ENCODE data around the gene DRGX.

DNA sequence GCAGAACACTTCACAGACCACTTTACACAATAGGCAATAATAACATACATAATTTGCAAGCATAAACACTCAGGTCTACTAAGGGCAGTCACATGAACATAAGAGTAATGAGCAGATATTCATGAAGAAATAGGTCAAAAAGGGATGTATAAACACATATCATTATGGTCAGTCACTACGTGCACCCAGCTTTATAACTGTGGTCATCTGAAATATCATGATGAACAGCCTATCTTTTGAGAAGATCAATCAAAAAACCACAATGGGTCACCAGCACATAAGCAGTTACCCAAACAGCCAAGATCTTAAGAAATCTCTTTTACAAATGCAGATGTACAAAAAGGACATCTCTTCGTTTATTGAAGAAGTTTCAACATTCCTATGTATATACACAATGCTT is 35.5 kb upstream of the DRGX start:
- TF ChIP-seq POLR2A (IDR thresholded peaks at IDR 0.05; ENCODE audit: low read depth, low read length) = no peak
- no peak for TF ChIP-seq CTCF (conservative IDR thresholded peaks at IDR 0.05; ENCODE audit: low read depth, low read length)
- TF ChIP-seq USF2 (IDR thresholded peaks at IDR 0.05; ENCODE audit: low read depth, low read length) = no peak

All from IMR-90 (cell line).